ENCODE results near the gene PPP1R37. TPM values are rescaled to one million over a fixed set of nuclear protein-coding genes. Genes with fewer than 3 reads are reported as not detected.
A peak's percentile ranks its signal among the peaks of the same experiment; 100 is the strongest.

The PPP1R37 gene
- total RNA-seq, 3 donors from 2014 or later (not counting 1 experiment from before 2014, with no cell fraction given) = 23.8 to 29.3 (median 25.0) TPM

DNA sequence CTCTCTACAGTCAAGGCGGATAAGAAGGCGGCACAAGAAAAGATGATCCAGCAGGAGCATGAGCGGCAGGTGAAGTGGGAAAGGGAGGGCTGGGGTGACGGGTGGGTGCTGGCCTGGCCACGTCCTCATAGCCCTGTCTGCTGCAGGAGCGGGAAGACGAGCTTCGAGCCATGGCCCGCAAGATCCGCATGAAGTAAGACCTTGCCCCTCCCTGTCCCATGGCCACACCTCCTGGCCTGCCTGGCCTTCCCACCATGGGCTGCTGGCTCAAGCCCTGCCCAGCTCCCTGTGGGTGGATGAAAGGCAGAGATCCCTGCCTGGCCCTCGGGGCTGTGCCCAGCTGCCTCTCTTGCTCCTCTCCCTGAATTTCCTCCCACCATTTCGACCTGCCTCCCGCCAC, 23.9 kb upstream of the PPP1R37 start:
- Mint-ChIP-seq H3K4me3 (no peak overlapping the region), H3K27ac (peak overlapping the region in 1 of 2 donors; percentile 81), H3K27me3 (ENCODE audit: low read depth in 2 of 2) (no peaks in the 10 kb centered on the region), H3K4me1 (no peaks in the 10 kb centered on the region), H3K36me3 (no peaks in the 10 kb centered on the region), H3K9me3 (no peaks in the 10 kb centered on the region)
- H3K4me1 ChIP-seq (ENCODE audit: control insufficient read depth, insufficient read depth, low read length) = peaks cover 3% of the 10 kb centered on the region
- no peak overlapping the region for H3K27ac ChIP-seq (ENCODE audit: low read length)
- H3K9me3 ChIP-seq (ENCODE audit: control insufficient read depth, insufficient read depth, low read length) = no peaks in the 10 kb centered on the region
- no peak for DNase-seq
- TF ChIP-seq, protein P1, sequence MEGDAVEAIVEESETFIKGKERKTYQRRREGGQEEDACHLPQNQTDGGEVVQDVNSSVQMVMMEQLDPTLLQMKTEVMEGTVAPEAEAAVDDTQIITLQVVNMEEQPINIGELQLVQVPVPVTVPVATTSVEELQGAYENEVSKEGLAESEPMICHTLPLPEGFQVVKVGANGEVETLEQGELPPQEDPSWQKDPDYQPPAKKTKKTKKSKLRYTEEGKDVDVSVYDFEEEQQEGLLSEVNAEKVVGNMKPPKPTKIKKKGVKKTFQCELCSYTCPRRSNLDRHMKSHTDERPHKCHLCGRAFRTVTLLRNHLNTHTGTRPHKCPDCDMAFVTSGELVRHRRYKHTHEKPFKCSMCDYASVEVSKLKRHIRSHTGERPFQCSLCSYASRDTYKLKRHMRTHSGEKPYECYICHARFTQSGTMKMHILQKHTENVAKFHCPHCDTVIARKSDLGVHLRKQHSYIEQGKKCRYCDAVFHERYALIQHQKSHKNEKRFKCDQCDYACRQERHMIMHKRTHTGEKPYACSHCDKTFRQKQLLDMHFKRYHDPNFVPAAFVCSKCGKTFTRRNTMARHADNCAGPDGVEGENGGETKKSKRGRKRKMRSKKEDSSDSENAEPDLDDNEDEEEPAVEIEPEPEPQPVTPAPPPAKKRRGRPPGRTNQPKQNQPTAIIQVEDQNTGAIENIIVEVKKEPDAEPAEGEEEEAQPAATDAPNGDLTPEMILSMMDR (IDR thresholded peaks at IDR 0.05) = no peak
- H3K4me3 ChIP-seq (ENCODE audit: low read length) = no peak overlapping the region
- 92% methylated on average over 13 of the region's 13 CpGs for WGBS (ENCODE audit: insufficient coverage)
- no peak for ATAC-seq
- no peaks in the 10 kb centered on the region for H3K27me3 ChIP-seq (ENCODE audit: control insufficient read depth, insufficient read depth, low read length)
- intact Hi-C loops (cut with micrococcal nuclease) = no loop called here
- peaks cover 52% of the 10 kb centered on the region for H3K36me3 ChIP-seq (ENCODE audit: control insufficient read depth, insufficient read depth, low read length)

DNA sequence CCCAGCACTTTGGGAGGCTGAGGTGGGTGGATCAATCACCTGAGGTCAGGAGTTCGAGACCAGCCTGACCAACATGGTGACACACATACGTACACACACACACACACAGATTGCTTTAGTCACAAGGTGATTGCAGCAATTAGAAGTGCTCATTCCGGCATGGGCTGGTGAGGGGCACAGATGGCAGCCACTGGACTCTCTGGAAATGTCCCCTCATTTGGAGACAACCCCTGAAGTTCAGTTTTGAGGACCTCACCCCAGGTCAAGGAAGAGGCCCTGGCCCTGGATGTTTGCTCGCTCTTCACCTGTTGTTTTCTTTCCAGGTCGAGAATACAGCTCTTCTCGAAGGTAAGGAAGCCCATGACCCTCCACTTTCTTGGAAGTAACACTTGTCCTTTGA, 22.8 kb upstream of the PPP1R37 start:
- intact Hi-C loops (cut with micrococcal nuclease) = no loop called here
- DNase-seq (no peak), ATAC-seq (no peak)
- Histone ChIP-seq H3K27ac (ENCODE audit: low read length) (no peak overlapping the region), H3K9me3 (ENCODE audit: control insufficient read depth, insufficient read depth, low read length) (no peaks in the 10 kb centered on the region), H3K36me3 (ENCODE audit: control insufficient read depth, insufficient read depth, low read length) (peaks cover 48% of the 10 kb centered on the region), H3K4me3 (ENCODE audit: low read length) (no peak overlapping the region), H3K27me3 (ENCODE audit: control insufficient read depth, insufficient read depth, low read length) (no peaks in the 10 kb centered on the region), H3K4me1 (ENCODE audit: control insufficient read depth, insufficient read depth, low read length) (peaks cover 13% of the 10 kb centered on the region)
- TF ChIP-seq, protein P1 (IDR thresholded peaks at IDR 0.05) = no peak
- Mint-ChIP-seq H3K27me3 (ENCODE audit: low read depth in 2 of 2) (no peaks in the 10 kb centered on the region), H3K36me3 (no peaks in the 10 kb centered on the region), H3K9me3 (no peaks in the 10 kb centered on the region), H3K4me1 (peaks cover 0 to 6% of the 10 kb centered on the region in 2 donors), H3K4me3 (no peak overlapping the region), H3K27ac (peak overlapping the region in 1 of 2 donors; percentile 81)
- 88% methylated on average over 6 of the region's 6 CpGs for WGBS (ENCODE audit: insufficient coverage)

DNA sequence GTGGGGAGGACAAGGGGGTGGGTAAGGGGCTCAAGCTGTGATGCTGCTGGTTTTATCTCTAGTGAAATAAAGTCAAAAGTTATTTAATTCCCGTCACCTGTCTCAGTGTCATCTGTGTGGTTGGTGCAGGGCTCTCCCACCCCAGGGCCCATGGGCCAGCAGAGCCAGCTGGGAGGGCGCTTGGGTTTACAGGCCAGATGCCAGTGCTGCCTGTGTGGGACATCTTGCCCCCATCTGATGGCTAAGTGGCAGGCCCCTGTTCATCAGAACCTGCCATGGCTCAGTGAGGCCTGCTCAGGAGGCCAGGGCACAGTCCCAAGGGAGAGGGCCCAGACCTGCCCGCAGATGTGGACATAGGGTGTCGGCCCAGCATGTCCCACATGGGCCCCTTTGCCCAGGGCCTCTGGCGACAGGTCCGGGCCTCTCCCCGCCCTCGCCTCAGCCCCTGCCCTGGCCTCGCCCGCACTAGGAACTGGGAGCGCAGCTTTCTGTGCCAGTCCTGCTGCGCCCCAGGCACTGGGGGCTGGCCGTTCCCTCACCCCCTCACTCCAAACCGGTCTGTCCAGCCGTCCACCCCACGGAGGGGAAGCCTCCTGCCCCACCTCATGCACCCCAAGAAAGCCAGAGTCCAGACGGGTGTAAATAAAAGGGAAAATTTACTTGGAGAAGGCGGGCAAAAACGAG, 22.0 kb upstream of the PPP1R37 start:
- Mint-ChIP-seq H3K9me3 (no peaks in the 10 kb centered on the region), H3K27ac (peak overlapping the region in 1 of 2 donors; percentile 18), H3K4me3 (no peak overlapping the region), H3K36me3 (no peaks in the 10 kb centered on the region), H3K4me1 (peaks cover 0 to 11% of the 10 kb centered on the region in 2 donors), H3K27me3 (ENCODE audit: low read depth in 2 of 2) (no peaks in the 10 kb centered on the region)
- intact Hi-C loops (cut with micrococcal nuclease) = no loop called here
- H3K4me3 ChIP-seq (ENCODE audit: low read length) = no peak overlapping the region
- H3K27ac ChIP-seq (ENCODE audit: low read length) = no peak overlapping the region
- peaks cover 13% of the 10 kb centered on the region for H3K4me1 ChIP-seq (ENCODE audit: control insufficient read depth, insufficient read depth, low read length)
- TF ChIP-seq, protein P1 (IDR thresholded peaks at IDR 0.05) = no peak
- no peaks in the 10 kb centered on the region for H3K27me3 ChIP-seq (ENCODE audit: control insufficient read depth, insufficient read depth, low read length)
- DNase-seq = no peak
- no peak for ATAC-seq
- peaks cover 48% of the 10 kb centered on the region for H3K36me3 ChIP-seq (ENCODE audit: control insufficient read depth, insufficient read depth, low read length)
- no peaks in the 10 kb centered on the region for H3K9me3 ChIP-seq (ENCODE audit: control insufficient read depth, insufficient read depth, low read length)
- 94% methylated on average over 18 of the region's 19 CpGs for WGBS (ENCODE audit: insufficient coverage)

DNA sequence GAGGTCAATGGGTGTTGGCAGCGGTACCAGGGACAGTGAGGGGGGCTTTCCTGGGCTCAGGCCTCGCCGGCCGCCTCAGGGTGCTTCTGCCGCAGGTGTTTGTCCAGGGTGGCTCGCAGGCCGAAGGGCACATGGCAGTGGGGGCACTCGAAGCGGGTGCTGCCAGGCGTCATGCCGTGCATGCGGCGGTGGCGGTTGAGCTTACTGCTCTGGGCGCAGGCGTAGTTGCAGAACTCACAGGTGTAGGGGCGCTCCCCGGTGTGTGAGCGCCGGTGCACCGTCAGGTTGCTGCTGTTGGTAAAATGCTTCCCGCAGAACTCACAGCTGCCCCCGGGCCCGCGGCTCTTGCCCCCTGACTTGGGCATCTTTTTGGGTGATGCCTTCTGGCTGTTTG, 21.4 kb upstream of the PPP1R37 start:
- no peak overlapping the region for H3K4me3 ChIP-seq (ENCODE audit: low read length)
- intact Hi-C loops (cut with micrococcal nuclease) = no loop called here
- H3K27me3 Mint-ChIP-seq (ENCODE audit: low read depth in 2 of 2) = no peaks in the 10 kb centered on the region
- H3K36me3 Mint-ChIP-seq = no peaks in the 10 kb centered on the region
- no peak overlapping the region for H3K27ac ChIP-seq (ENCODE audit: low read length)
- TF ChIP-seq, protein P1 (IDR thresholded peaks at IDR 0.05) = no peak
- H3K27me3 ChIP-seq (ENCODE audit: control insufficient read depth, insufficient read depth, low read length) = no peaks in the 10 kb centered on the region
- H3K9me3 Mint-ChIP-seq = no peaks in the 10 kb centered on the region
- peaks cover 16% of the 10 kb centered on the region for H3K4me1 ChIP-seq (ENCODE audit: control insufficient read depth, insufficient read depth, low read length)
- no peak overlapping the region for H3K27ac Mint-ChIP-seq
- H3K9me3 ChIP-seq (ENCODE audit: control insufficient read depth, insufficient read depth, low read length) = no peaks in the 10 kb centered on the region
- ATAC-seq (no peak), DNase-seq (no peak)
- WGBS (ENCODE audit: insufficient coverage) = 96% methylated on average over 25 of the region's 25 CpGs
- H3K36me3 ChIP-seq (ENCODE audit: control insufficient read depth, insufficient read depth, low read length) = peaks cover 48% of the 10 kb centered on the region
- H3K4me3 Mint-ChIP-seq = no peak overlapping the region
- peaks cover 2 to 13% of the 10 kb centered on the region in 2 donors for H3K4me1 Mint-ChIP-seq

Data from natural killer cell (primary cell).